ENCODE measurements around the gene MYLK3.
A peak's percentile ranks its signal among the peaks of the same experiment; 100 is the strongest.

Gene MYLK3

DNA sequence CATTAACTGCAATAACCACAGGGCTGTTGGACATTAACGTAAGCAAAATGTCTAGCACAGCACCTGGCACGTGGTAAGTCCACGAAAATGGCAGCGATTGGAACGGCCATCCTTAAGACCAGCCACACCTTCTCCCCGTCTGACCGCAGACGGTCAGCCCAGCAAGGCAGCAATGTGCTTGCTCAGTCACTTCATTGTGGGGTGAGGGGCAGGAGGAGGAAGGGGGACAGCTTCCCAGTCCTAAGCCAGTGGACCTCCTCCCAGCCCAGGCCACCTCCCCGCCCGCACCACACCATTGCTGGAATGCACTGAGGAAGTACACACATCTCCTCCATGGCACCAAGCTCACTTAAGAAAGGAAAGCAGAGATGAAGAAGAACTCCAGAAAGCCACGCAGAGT lies 8.6 kb upstream of the MYLK3 start:
- Histone ChIP-seq H3K36me3 (ENCODE audit: control insufficient read depth, insufficient read depth, low read length) (no peaks in the 10 kb centered on the region), H3K4me3 (replicated peaks; ENCODE audit: low read depth, low read length) (no peak overlapping the region), H3K27me3 (replicated peaks; ENCODE audit: control insufficient read depth, insufficient read depth, low read length) (no peaks in the 10 kb centered on the region; the same call in 1 of the 2 replicates)
- TF ChIP-seq, protein P1, sequence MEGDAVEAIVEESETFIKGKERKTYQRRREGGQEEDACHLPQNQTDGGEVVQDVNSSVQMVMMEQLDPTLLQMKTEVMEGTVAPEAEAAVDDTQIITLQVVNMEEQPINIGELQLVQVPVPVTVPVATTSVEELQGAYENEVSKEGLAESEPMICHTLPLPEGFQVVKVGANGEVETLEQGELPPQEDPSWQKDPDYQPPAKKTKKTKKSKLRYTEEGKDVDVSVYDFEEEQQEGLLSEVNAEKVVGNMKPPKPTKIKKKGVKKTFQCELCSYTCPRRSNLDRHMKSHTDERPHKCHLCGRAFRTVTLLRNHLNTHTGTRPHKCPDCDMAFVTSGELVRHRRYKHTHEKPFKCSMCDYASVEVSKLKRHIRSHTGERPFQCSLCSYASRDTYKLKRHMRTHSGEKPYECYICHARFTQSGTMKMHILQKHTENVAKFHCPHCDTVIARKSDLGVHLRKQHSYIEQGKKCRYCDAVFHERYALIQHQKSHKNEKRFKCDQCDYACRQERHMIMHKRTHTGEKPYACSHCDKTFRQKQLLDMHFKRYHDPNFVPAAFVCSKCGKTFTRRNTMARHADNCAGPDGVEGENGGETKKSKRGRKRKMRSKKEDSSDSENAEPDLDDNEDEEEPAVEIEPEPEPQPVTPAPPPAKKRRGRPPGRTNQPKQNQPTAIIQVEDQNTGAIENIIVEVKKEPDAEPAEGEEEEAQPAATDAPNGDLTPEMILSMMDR (IDR thresholded peaks at IDR 0.05; ENCODE audit: insufficient read depth, low read length, poor library complexity, severe bottlenecking) = no peak
- DNase-seq (ENCODE audit: extremely low read depth, insufficient read length) = no peak

GRCh38 chr16:46753015-46753414 lies 4.9 kb upstream of the MYLK3 start:
- Histone ChIP-seq H3K4me3 (replicated peaks; ENCODE audit: low read depth, low read length) (no peak overlapping the region), H3K27me3 (replicated peaks; ENCODE audit: control insufficient read depth, insufficient read depth, low read length) (no peaks in the 10 kb centered on the region), H3K36me3 (ENCODE audit: control insufficient read depth, insufficient read depth, low read length) (no peaks in the 10 kb centered on the region)
- TF ChIP-seq, protein P1 (IDR thresholded peaks at IDR 0.05; ENCODE audit: insufficient read depth, low read length, poor library complexity, severe bottlenecking) = no peak
- no peak for DNase-seq (ENCODE audit: extremely low read depth, insufficient read length)

DNA sequence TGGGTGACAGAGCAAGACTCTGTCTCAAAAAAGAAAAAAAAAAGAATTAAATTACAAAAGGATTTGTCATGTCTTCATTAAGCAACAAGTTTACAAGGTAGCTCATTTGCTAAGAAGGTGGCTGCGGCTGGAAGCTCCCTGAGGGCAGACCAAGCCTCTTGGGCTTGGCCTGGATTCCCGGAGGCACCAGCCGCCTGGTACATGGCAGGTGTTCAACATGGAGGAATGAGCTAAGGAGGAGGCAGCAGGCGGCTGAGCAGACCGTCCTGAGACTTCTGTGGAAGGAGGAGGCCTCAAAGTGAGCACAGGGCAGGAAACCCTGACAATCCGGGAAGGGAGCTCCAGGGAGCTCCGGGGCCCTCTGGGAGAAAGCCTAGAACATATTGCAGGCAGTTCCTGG lies 3.2 kb upstream of the MYLK3 start:
- TF ChIP-seq, protein P1 (IDR thresholded peaks at IDR 0.05; ENCODE audit: insufficient read depth, low read length, poor library complexity, severe bottlenecking) = no peak
- Histone ChIP-seq H3K27me3 (replicated peaks; ENCODE audit: control insufficient read depth, insufficient read depth, low read length) (no peaks in the 10 kb centered on the region), H3K4me3 (replicated peaks; ENCODE audit: low read depth, low read length) (no peak overlapping the region), H3K36me3 (ENCODE audit: control insufficient read depth, insufficient read depth, low read length) (no peaks in the 10 kb centered on the region)
- no peak for DNase-seq (ENCODE audit: extremely low read depth, insufficient read length)

- H3K4me3 ChIP-seq (replicated peaks; ENCODE audit: low read depth, low read length) = no peak overlapping the region
- TF ChIP-seq, protein P1 (IDR thresholded peaks at IDR 0.05; ENCODE audit: insufficient read depth, low read length, poor library complexity, severe bottlenecking) = no peak
- H3K27me3 ChIP-seq (replicated peaks; ENCODE audit: control insufficient read depth, insufficient read depth, low read length) = no peaks in the 10 kb centered on the region
- peak; percentile 27 for DNase-seq (ENCODE audit: extremely low read depth, insufficient read length)
- H3K36me3 ChIP-seq (ENCODE audit: control insufficient read depth, insufficient read depth, low read length) = no peaks in the 10 kb centered on the region
Observed at GRCh38 chr16:46748775-46749705, 896 bp upstream of the MYLK3 start.

- H3K4me3 ChIP-seq (replicated peaks; ENCODE audit: low read depth, low read length) = no peak overlapping the region
- no peaks in the 10 kb centered on the region for H3K27me3 ChIP-seq (replicated peaks; ENCODE audit: control insufficient read depth, insufficient read depth, low read length)
- no peak for DNase-seq (ENCODE audit: extremely low read depth, insufficient read length)
- H3K36me3 ChIP-seq (ENCODE audit: control insufficient read depth, insufficient read depth, low read length) = no peaks in the 10 kb centered on the region
- TF ChIP-seq, protein P1 (IDR thresholded peaks at IDR 0.05; ENCODE audit: insufficient read depth, low read length, poor library complexity, severe bottlenecking) = no peak
Observed at GRCh38 chr16:46746821-46747776, 1.0 kb downstream of the MYLK3 start.

Data from GM06990 (cell line).